Parathyroid adenoma (tissue), 2 donors: Measurements from ENCODE around the gene ENTPD8.

Experiments used
- H2AFZ ChIP-seq: fragments of 300-600 bp; sonication (generic); one replicate; pipeline ENCODE4 v1.7.0; 2017; ENCODE audit warnings: antibody characterized with exemption, mild to moderate bottlenecking
- H3K27ac ChIP-seq: fragments of 300-600 bp; sonication (generic); one replicate; pipeline ENCODE4 v1.7.0; 2017
- H3K27me3 ChIP-seq: fragments of 300-600 bp; sonication (generic); one replicate; pipeline ENCODE4 v1.7.0; 2017; ENCODE audit warnings: low read length; ENCODE audit not compliant: control insufficient read depth, insufficient read depth
- H3K36me3 ChIP-seq: fragments of 300-600 bp; sonication (generic); one replicate; pipeline ENCODE4 v1.7.0; 2017; ENCODE audit warnings: low read length; ENCODE audit not compliant: control insufficient read depth, insufficient read depth
- H3K4me1 ChIP-seq: fragments of 300-600 bp; sonication (generic); one replicate; pipeline ENCODE4 v1.7.0; 2017; ENCODE audit warnings: control low read depth
- H3K4me2 ChIP-seq: fragments of 300-600 bp; sonication (generic); one replicate; pipeline ENCODE4 v1.7.0; 2017; ENCODE audit warnings: low read length
- H3K4me3 ChIP-seq: fragments of 300-600 bp; sonication (generic); one replicate; pipeline ENCODE4 v1.7.0; 2017; ENCODE audit warnings: low read depth, low read length
- H3K79me2 ChIP-seq: fragments of 300-600 bp; sonication (generic); one replicate; pipeline ENCODE4 v1.7.0; 2017; ENCODE audit warnings: control low read depth
- H3K9ac ChIP-seq: fragments of 300-600 bp; sonication (generic); one replicate; pipeline ENCODE4 v1.7.0; 2017; ENCODE audit warnings: mild to moderate bottlenecking
- H3K9me3 ChIP-seq: fragments of 300-600 bp; sonication (generic); one replicate; pipeline ENCODE4 v1.7.0; 2017; ENCODE audit warnings: low read length; ENCODE audit not compliant: control insufficient read depth
- CTCF ChIP-seq: fragments of 300-600 bp; sonication (generic); IDR thresholded peaks from one replicate; pipeline ENCODE4 v1.7.0; 2017; ENCODE audit warnings: antibody characterized with exemption, mild to moderate bottlenecking
- donor health status: primary hyperparathyroidism.

Gene ENTPD8

DNA sequence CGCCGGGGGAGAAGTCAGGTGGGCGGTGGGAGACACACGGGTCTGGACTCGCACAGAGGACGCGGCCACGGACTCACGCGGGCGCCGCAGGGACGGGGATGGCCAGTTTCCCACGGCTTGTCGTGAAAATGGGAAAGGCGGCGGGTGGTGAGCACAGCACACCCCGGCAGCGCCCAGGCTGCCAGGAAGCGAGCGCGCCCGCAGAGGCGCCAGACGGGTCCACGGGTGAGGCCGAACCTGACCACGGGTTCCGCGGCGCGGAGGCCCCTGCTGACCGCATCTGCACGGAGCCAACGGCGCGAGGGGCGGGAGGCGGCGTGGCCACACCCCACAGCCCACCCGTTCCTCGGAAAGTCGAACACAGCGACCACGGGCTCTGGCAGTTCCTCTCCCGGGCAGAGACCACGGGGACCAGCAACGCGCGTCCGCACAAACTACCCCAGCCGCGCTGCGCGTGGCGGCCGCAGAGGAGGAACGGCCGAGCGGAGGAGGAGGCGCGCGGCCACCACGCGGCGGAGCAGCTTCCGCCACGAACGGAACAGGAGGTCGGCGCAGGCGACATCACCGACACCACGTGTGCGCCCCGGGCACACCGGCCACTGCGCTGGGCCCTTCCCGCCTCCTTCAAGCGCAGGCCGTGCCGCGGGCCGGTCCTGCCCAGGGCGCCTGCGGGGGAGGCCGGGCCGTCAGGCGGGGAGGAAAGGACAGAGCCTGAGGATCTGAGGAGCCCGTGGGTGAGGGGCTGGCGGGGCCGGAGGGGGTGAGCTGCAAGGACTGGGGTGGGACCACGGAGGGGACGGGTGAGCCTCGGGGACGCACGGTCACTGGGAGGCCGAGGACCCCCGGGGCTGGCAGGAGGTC lies 23.8 kb downstream of the ENTPD8 start:
- Histone ChIP-seq H3K4me3 (no peak overlapping the region), H3K9ac (no peak overlapping the region), H3K9me3 (no peaks in the 10 kb centered on the region), H3K4me2 (no peak overlapping the region), H3K36me3 (no peaks in the 10 kb centered on the region), H2AFZ (no peak overlapping the region), H3K79me2 (peaks cover 9% of the 10 kb centered on the region), H3K27me3 (no peaks in the 10 kb centered on the region), H3K4me1 (peaks cover 3% of the 10 kb centered on the region), H3K27ac (peak overlapping the region; percentile 4)
- no peak for TF ChIP-seq CTCF

DNA sequence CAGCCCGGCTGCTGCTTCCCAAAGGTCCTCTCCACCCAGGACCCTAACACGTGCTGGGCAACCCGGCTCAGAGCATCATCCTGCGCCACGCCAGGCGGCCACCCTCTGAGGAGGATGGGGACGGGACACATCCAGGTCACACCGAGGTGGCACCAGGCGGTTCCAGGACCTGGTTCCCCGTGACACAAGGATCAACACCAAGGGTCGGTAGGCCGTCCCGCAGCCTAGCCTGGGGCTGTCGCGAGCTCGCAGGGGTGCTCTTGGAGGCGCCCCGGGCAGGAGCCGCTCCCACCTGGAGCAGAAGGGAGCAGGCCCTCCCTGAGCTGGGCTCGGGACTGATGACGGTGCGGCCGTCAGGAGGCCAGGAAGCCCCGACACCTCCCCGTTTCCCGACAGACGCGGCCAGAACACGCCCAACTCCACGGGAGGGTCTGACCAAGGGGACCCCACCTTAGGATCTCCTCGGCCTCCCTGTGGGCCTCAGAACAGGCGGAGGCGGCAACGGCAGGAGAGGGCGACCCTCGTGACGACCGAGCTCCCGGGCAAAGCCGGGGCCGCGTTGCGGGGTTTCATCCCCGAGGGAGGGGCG lies 24.5 kb downstream of the ENTPD8 start:
- H3K9me3 ChIP-seq: no peaks in the 10 kb centered on the region
- H3K27ac ChIP-seq: peak overlapping the region; percentile 4
- no peak overlapping the region for H2AFZ ChIP-seq
- H3K79me2 ChIP-seq: peaks cover 9% of the 10 kb centered on the region
- H3K27me3 ChIP-seq: no peaks in the 10 kb centered on the region
- no peak overlapping the region for H3K4me2 ChIP-seq
- no peak overlapping the region for H3K4me3 ChIP-seq
- H3K9ac ChIP-seq: no peak overlapping the region
- no peaks in the 10 kb centered on the region for H3K36me3 ChIP-seq
- H3K4me1 ChIP-seq: no peaks in the 10 kb centered on the region
- TF ChIP-seq CTCF: no peak

DNA sequence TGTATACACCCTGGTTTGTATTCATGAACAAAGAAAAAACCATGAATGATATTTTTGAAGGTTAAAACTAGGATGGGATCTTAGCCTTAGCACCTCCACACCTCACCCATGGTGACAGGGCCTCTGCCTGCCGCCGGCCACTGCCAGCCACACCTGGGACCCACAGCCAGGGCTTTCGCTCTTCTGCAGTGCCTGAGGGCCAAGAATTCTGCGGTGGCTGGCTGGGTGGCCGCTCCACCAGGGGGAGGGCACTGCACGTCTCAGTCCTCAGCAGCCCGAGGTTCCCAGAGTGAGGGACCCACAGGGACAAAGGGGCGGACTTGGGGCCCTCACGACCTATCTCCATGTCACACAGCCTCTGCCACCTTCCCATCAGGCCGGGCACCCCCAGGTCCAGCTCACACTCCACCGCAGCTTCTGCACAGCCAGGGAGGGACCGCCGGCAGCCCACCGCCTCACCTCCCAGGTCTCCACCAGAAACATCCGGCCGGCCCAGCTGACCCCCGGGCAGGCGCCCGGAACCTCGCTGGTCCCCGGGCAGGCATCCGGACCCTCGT lies 25.1 kb downstream of the ENTPD8 start:
- no peak for TF ChIP-seq CTCF
- no peak overlapping the region for H3K27ac ChIP-seq

DNA sequence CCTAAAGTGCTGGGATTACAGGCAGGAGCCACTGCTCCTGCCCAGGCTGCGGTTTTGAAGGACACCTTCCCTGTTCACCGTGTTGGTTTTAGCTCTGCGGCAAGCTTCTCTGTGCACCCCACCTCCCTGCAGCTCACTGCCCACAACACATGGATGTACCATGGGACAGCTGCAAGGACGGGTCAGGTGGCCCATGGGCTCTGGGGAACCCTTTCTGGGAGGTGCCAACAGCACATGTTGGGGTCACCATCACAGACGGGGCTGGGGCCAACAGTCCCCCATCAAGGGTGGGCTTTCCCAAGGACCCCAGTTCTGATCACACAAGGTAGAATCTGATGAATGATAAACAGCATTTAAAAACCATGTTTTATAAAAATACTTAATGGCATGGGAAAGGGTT lies 25.7 kb downstream of the ENTPD8 start:
- Histone ChIP-seq H3K27ac (no peak overlapping the region), H3K4me1 (no peaks in the 10 kb centered on the region), H3K36me3 (no peaks in the 10 kb centered on the region), H3K9me3 (no peaks in the 10 kb centered on the region), H3K4me2 (no peak overlapping the region), H3K79me2 (peaks cover 9% of the 10 kb centered on the region), H3K4me3 (no peak overlapping the region), H2AFZ (no peak overlapping the region), H3K9ac (no peak overlapping the region), H3K27me3 (no peaks in the 10 kb centered on the region)
- no peak for TF ChIP-seq CTCF

More for the DNA sequence above, 25.1 kb downstream of the ENTPD8 start:
- Histone ChIP-seq H3K9ac (no peak overlapping the region), H2AFZ (no peak overlapping the region), H3K27me3 (no peaks in the 10 kb centered on the region), H3K4me1 (no peaks in the 10 kb centered on the region), H3K79me2 (peaks cover 9% of the 10 kb centered on the region), H3K36me3 (no peaks in the 10 kb centered on the region), H3K4me3 (no peak overlapping the region), H3K9me3 (no peaks in the 10 kb centered on the region), H3K4me2 (no peak overlapping the region)
